Tibial nerve (tissue), 3 donors: ENCODE data around the gene EID3.

Experiments used
- POLR2A ChIP-seq, 2 donors: fragments of 450-650 bp; IDR thresholded peaks; one replicate each; pipeline ENCODE4 v1.6.1; 2017; ENCODE audit warnings: antibody characterized with exemption in 2 of 2, mild to moderate bottlenecking in 2 of 2, moderate library complexity in 2 of 2
- TF ChIP-seq, protein P1 (sequence below), 5 experiments: fragments of 200-600 bp in 3 of 5; fragments of 450-650 bp in 2 of 5; sonication (generic) in 3 of 5; IDR thresholded peaks; one replicate each; pipeline ENCODE4 v1.5.1; 2016 to 2019; ENCODE audit warnings: antibody characterized with exemption in 5 of 5, mild to moderate bottlenecking in 3 of 5, moderate library complexity in 2 of 5

DNA sequence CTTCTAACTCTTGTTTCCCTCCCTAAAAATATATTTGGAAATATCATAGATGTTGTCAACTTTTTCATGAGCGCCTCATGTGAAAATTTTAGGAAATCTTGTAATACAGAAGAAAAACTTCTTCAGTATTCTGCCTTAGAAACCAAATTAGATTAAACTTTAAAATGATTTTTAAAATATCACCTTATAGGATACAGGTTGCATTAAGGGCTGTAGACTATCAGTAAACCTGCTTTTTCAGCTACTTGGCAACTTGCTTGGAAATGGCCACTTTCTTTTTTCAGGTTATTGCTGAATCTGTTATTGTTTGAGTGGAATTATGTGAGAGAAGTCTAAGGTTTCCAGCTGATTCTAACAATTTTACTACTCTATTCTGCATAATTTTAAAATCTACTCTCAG is 9.1 kb downstream of the EID3 start:
- no peak for TF ChIP-seq POLR2A (IDR thresholded peaks at IDR 0.05)
- TF ChIP-seq, protein P1, sequence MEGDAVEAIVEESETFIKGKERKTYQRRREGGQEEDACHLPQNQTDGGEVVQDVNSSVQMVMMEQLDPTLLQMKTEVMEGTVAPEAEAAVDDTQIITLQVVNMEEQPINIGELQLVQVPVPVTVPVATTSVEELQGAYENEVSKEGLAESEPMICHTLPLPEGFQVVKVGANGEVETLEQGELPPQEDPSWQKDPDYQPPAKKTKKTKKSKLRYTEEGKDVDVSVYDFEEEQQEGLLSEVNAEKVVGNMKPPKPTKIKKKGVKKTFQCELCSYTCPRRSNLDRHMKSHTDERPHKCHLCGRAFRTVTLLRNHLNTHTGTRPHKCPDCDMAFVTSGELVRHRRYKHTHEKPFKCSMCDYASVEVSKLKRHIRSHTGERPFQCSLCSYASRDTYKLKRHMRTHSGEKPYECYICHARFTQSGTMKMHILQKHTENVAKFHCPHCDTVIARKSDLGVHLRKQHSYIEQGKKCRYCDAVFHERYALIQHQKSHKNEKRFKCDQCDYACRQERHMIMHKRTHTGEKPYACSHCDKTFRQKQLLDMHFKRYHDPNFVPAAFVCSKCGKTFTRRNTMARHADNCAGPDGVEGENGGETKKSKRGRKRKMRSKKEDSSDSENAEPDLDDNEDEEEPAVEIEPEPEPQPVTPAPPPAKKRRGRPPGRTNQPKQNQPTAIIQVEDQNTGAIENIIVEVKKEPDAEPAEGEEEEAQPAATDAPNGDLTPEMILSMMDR (IDR thresholded peaks at IDR 0.05) = no peak
